Measurements from ENCODE around the gene KCNJ6. TPM values are rescaled to one million over a fixed set of nuclear protein-coding genes. Genes with fewer than 3 reads are reported as not detected.

The KCNJ6 gene
- total RNA-seq, 1 donor from 2014 or later, result 0.75 TPM

- peaks cover 2% of the 10 kb centered on the region for H3K9me3 Mint-ChIP-seq
- DNase-seq (ENCODE audit: low read depth, low spot score), result no peak
- no peaks in the 10 kb centered on the region for H3K27me3 Mint-ChIP-seq (ENCODE audit: low read depth)
- peaks cover 30% of the 10 kb centered on the region for H3K4me1 Mint-ChIP-seq
- no peak overlapping the region for H3K4me3 Mint-ChIP-seq
- H3K27ac Mint-ChIP-seq (ENCODE audit: unreplicated experiment), result no peak overlapping the region
- TF ChIP-seq CTCF (conservative IDR thresholded peaks at IDR 0.05), result no peak
- H3K36me3 Mint-ChIP-seq (ENCODE audit: low read depth), result no peaks in the 10 kb centered on the region
Observed at GRCh38 chr21:37620401-37620800, 295.9 kb downstream of the KCNJ6 start.

GRCh38 chr21:37619464-37619974 is 296.7 kb downstream of the KCNJ6 start:
- Mint-ChIP-seq H3K27me3 (ENCODE audit: low read depth) (no peaks in the 10 kb centered on the region), H3K4me3 (no peak overlapping the region), H3K9me3 (peaks cover 2% of the 10 kb centered on the region), H3K36me3 (ENCODE audit: low read depth) (no peaks in the 10 kb centered on the region), H3K27ac (ENCODE audit: unreplicated experiment) (no peak overlapping the region), H3K4me1 (peaks cover 29% of the 10 kb centered on the region)
- no peak for TF ChIP-seq CTCF (conservative IDR thresholded peaks at IDR 0.05)
- no peak for DNase-seq (ENCODE audit: low read depth, low spot score)

GRCh38 chr21:37618081-37618480 is 298.2 kb downstream of the KCNJ6 start:
- H3K36me3 Mint-ChIP-seq (ENCODE audit: low read depth), result no peaks in the 10 kb centered on the region
- H3K27ac Mint-ChIP-seq (ENCODE audit: unreplicated experiment), result no peak overlapping the region
- H3K4me3 Mint-ChIP-seq, result no peak overlapping the region
- DNase-seq (ENCODE audit: low read depth, low spot score), result no peak
- H3K27me3 Mint-ChIP-seq (ENCODE audit: low read depth), result no peaks in the 10 kb centered on the region
- peaks cover 12% of the 10 kb centered on the region for H3K9me3 Mint-ChIP-seq
- peaks cover 15% of the 10 kb centered on the region for H3K4me1 Mint-ChIP-seq
- TF ChIP-seq CTCF (conservative IDR thresholded peaks at IDR 0.05), result no peak

- Mint-ChIP-seq H3K27me3 (ENCODE audit: low read depth) (no peaks in the 10 kb centered on the region), H3K4me3 (no peak overlapping the region), H3K4me1 (no peaks in the 10 kb centered on the region), H3K27ac (ENCODE audit: unreplicated experiment) (no peak overlapping the region), H3K36me3 (ENCODE audit: low read depth) (peaks cover 3% of the 10 kb centered on the region), H3K9me3 (peaks cover 15% of the 10 kb centered on the region)
- TF ChIP-seq CTCF (conservative IDR thresholded peaks at IDR 0.05), result no peak
- DNase-seq (ENCODE audit: low read depth, low spot score), result no peak
Observed at GRCh38 chr21:37615962-37616361, 300.3 kb downstream of the KCNJ6 start.

GRCh38 chr21:37614351-37614875 is 301.8 kb downstream of the KCNJ6 start:
- DNase-seq (ENCODE audit: low read depth, low spot score), result no peak
- Mint-ChIP-seq H3K27ac (ENCODE audit: unreplicated experiment) (no peak overlapping the region), H3K4me3 (no peak overlapping the region), H3K27me3 (ENCODE audit: low read depth) (no peaks in the 10 kb centered on the region), H3K9me3 (peaks cover 15% of the 10 kb centered on the region), H3K4me1 (no peaks in the 10 kb centered on the region), H3K36me3 (ENCODE audit: low read depth) (peaks cover 3% of the 10 kb centered on the region)
- TF ChIP-seq CTCF (conservative IDR thresholded peaks at IDR 0.05), result no peak

All from neural crest cell (in vitro differentiated cells).